Suprapubic skin (tissue), 4 donors: Measurements from ENCODE around the gene NCKAP5L.
"Not testable (repeated sequence)": the region's sequence is repeated elsewhere in the genome, so short reads cannot be mapped to it uniquely, and the experiment has no call there.

Experiments
- CTCF ChIP-seq, 2 donors: fragments of 200-600 bp in 1 of 2; fragments of 450-650 bp in 1 of 2; sonication (generic) in 1 of 2; IDR thresholded peaks; one replicate each; pipeline ENCODE4 v1.5.1; 2016 to 2019; ENCODE audit warnings: antibody characterized with exemption in 2 of 2, mild to moderate bottlenecking in 1 of 2, moderate library complexity in 1 of 2
- EP300 ChIP-seq: sonication (generic); formaldehyde crosslinking; IDR thresholded peaks from one replicate; pipeline ENCODE4 v1.6.1; 2017; ENCODE audit warnings: antibody characterized with exemption
- POLR2A ChIP-seq, 2 donors: fragments of 450-650 bp; IDR thresholded peaks; one replicate each; pipeline ENCODE4 v1.6.1; 2017; ENCODE audit warnings: antibody characterized with exemption in 2 of 2, mild to moderate bottlenecking in 2 of 2, moderate library complexity in 2 of 2
- POLR2AphosphoS5 ChIP-seq, 3 donors: sonication (generic); formaldehyde crosslinking; IDR thresholded peaks; one replicate each; pipeline ENCODE4 v1.6.1; 2017; ENCODE audit warnings: antibody characterized with exemption in 3 of 3

- not testable (repeated sequence) for TF ChIP-seq POLR2A (IDR thresholded peaks at IDR 0.05); CTCF (IDR thresholded peaks at IDR 0.05); POLR2AphosphoS5 (IDR thresholded peaks at IDR 0.05); EP300
These were observed 43.6 kb upstream of the NCKAP5L start for GRCh38 chr12:49871811-49872251.
